ENCODE measurements around the gene APLF. TPM values are rescaled to one million over a fixed set of nuclear protein-coding genes. Genes with fewer than 3 reads are reported as not detected.

The APLF gene
- total and polyA plus RNA-seq, 2 donors (not counting 3 experiments of a cell fraction or from before 2014, with no cell fraction given) = 0.75 to 2.3 TPM

DNA sequence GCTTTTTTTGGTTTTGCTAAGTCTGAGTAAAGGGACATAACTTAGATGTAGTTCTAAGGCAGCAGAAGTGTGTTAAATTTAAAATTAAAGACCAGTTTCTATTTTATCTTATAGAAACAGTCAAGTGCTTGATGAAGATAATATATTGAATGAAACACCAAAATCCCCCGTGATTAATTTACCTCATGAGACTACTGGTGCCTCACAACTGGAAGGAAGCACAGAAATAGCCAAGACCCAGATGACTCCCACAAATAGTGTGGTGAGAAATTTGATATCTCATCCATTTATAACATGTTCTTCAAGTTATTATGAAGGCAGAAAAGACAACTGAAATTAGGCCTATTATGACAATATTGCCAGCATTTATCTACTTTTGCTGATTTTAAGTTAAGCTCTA, 45.6 kb downstream of the APLF start:
- Histone ChIP-seq H3K4me3 (replicated peaks in 1 of 3; ENCODE audit: insufficient read depth in 1 of 3, low read depth in 1 of 3, low read length in 3 of 3) (no peak overlapping the region), H3K9me3 (replicated peaks; ENCODE audit: control insufficient read depth, insufficient read depth, low read length) (no peaks in the 10 kb centered on the region), H3K4me1 (ENCODE audit: control insufficient read depth, extremely low read depth, insufficient read depth, low read length) (no peaks in the 10 kb centered on the region), H3K4me2 (ENCODE audit: insufficient read depth, low read length) (no peak overlapping the region), H3K27me3 (ENCODE audit: control insufficient read depth in 2 of 2, insufficient read depth in 2 of 2, low read length in 2 of 2) (no peaks in the 10 kb centered on the region), H3K27ac (ENCODE audit: insufficient read depth, low read depth, low read length) (no peak overlapping the region), H3K9me1 (replicated peaks; ENCODE audit: control insufficient read depth, extremely low read depth, insufficient read depth, low read length) (no peaks in the 10 kb centered on the region), H3K9ac (replicated peaks; ENCODE audit: extremely low read depth, insufficient read depth, low read length) (no peak overlapping the region), H2AFZ (ENCODE audit: low read depth, low read length) (no peak overlapping the region), H3K36me3 (ENCODE audit: control insufficient read depth in 2 of 2, extremely low read depth in 1 of 2, insufficient read depth in 2 of 2, low read length in 2 of 2) (no peaks in the 10 kb centered on the region), H4K20me1 (replicated peaks; ENCODE audit: control insufficient read depth, extremely low read depth, insufficient read depth, low read length) (no peaks in the 10 kb centered on the region), H3K79me2 (ENCODE audit: control insufficient read depth, insufficient read depth, low read length) (no peaks in the 10 kb centered on the region)
- ChIA-PET CTCF (interaction anchor here (1.0 to 1.2 kb wide), 2 partner anchors 25 to 82 kb away, joined by 3 to 4 read pairs; no protein-coding TSS in a partner anchor), POLR2A (no interaction called here)
- DNase-seq (ENCODE audit: low read depth, low spot score) (no peak), FAIRE-seq (no peak)
- intact Hi-C loops (cut with micrococcal nuclease) = no loop called here
- TF ChIP-seq GATA2 (IDR thresholded peaks at IDR 0.05; ENCODE audit: insufficient read depth, insufficient read length, low read depth, low read length) (no peak), POLR2A (IDR thresholded peaks at IDR 0.05; ENCODE audit: low read depth, low read length) (no peak), POLR2AphosphoS5 (IDR thresholded peaks at IDR 0.05; ENCODE audit: insufficient read depth, low read depth, low read length) (no peak), FOS (IDR thresholded peaks at IDR 0.05; ENCODE audit: borderline replicate concordance, insufficient read depth, low read length) (no peak), MYC (IDR thresholded peaks at IDR 0.05; ENCODE audit: low read depth, low read length) (no peak)
- dilution Hi-C loops (cut with MboI; ENCODE audit: extremely low pct_ligation_motif_present, low sequenced_read_pairs) = no loop called here
- BruUV-seq (replicated peaks) = no TSS peak

DNA sequence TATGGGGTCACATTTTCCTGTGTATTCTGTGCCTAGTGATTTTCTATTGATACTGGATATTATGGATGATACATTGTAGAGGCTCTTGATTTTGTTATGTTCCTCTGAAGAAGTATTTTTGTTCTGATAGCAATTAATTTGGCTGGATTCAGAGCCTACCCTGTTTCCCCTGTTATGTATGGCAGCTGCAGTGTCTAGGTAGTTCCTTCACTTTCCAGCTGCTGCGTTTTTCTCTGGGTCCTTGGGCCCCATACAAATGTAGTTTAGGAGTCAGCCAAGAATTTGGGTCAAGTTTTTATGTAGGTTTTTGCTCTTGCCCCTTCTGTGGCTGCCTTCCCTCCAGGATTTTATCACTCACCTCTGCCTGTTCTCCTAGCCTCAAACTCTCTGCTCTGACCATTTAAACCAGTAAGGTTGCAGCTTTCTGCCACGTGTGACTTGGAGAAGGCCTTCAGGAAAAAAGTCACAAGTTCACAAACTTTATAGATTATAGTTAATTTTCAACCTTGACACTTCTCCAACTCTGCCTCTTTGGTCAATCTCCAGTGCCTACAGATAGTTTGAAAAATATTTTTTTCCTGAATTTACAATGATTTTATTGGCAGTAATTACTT, 47.0 kb downstream of the APLF start:
- CTCF ChIA-PET = no interaction called here
- no peak overlapping the region for H3K27ac ChIP-seq (ENCODE audit: insufficient read depth, low read depth, low read length)
- no peaks in the 10 kb centered on the region for H3K36me3 ChIP-seq (ENCODE audit: control insufficient read depth in 2 of 2, extremely low read depth in 1 of 2, insufficient read depth in 2 of 2, low read length in 2 of 2)
- no peaks in the 10 kb centered on the region for H3K9me1 ChIP-seq (replicated peaks; ENCODE audit: control insufficient read depth, extremely low read depth, insufficient read depth, low read length)
- no peak for DNase-seq (ENCODE audit: low read depth, low spot score)
- dilution Hi-C loops (cut with MboI; ENCODE audit: extremely low pct_ligation_motif_present, low sequenced_read_pairs) = no loop called here
- TF ChIP-seq POLR2A (IDR thresholded peaks at IDR 0.05; ENCODE audit: low read depth, low read length) (no peak), EZH2 (IDR thresholded peaks at IDR 0.05; ENCODE audit: borderline replicate concordance, low read depth, low read length, severe bottlenecking) (no peak), JUN (IDR thresholded peaks at IDR 0.05; ENCODE audit: borderline replicate concordance, insufficient read depth, insufficient read length, low read depth) (no peak), MYC (IDR thresholded peaks at IDR 0.05; ENCODE audit: low read depth, low read length) (no peak), FOS (IDR thresholded peaks at IDR 0.05; ENCODE audit: borderline replicate concordance, insufficient read depth, low read length) (no peak), GATA2 (IDR thresholded peaks at IDR 0.05; ENCODE audit: insufficient read depth, insufficient read length, low read depth, low read length) (no peak), POLR2AphosphoS5 (IDR thresholded peaks at IDR 0.05; ENCODE audit: insufficient read depth, low read depth, low read length) (no peak)
- TF ChIP-seq, protein P1, sequence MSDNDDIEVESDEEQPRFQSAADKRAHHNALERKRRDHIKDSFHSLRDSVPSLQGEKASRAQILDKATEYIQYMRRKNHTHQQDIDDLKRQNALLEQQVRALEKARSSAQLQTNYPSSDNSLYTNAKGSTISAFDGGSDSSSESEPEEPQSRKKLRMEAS (IDR thresholded peaks at IDR 0.05; ENCODE audit: insufficient read depth, insufficient read length) = no peak
- TF ChIP-seq, protein P2, sequence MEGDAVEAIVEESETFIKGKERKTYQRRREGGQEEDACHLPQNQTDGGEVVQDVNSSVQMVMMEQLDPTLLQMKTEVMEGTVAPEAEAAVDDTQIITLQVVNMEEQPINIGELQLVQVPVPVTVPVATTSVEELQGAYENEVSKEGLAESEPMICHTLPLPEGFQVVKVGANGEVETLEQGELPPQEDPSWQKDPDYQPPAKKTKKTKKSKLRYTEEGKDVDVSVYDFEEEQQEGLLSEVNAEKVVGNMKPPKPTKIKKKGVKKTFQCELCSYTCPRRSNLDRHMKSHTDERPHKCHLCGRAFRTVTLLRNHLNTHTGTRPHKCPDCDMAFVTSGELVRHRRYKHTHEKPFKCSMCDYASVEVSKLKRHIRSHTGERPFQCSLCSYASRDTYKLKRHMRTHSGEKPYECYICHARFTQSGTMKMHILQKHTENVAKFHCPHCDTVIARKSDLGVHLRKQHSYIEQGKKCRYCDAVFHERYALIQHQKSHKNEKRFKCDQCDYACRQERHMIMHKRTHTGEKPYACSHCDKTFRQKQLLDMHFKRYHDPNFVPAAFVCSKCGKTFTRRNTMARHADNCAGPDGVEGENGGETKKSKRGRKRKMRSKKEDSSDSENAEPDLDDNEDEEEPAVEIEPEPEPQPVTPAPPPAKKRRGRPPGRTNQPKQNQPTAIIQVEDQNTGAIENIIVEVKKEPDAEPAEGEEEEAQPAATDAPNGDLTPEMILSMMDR (IDR thresholded peaks at IDR 0.05; ENCODE audit: extremely low read depth in 1 of 2, insufficient read depth in 1 of 2, low read depth in 1 of 2, low read length in 2 of 2) = no peak
- H4K20me1 ChIP-seq (replicated peaks; ENCODE audit: control insufficient read depth, extremely low read depth, insufficient read depth, low read length) = no peaks in the 10 kb centered on the region
- intact Hi-C loops (cut with micrococcal nuclease) = no loop called here
- no peaks in the 10 kb centered on the region for H3K79me2 ChIP-seq (ENCODE audit: control insufficient read depth, insufficient read depth, low read length)
- no peaks in the 10 kb centered on the region for H3K27me3 ChIP-seq (ENCODE audit: control insufficient read depth in 2 of 2, insufficient read depth in 2 of 2, low read length in 2 of 2)
- no peaks in the 10 kb centered on the region for H3K4me1 ChIP-seq (ENCODE audit: control insufficient read depth, extremely low read depth, insufficient read depth, low read length)
- no peak overlapping the region for H3K4me2 ChIP-seq (ENCODE audit: insufficient read depth, low read length)
- no peak overlapping the region for H3K9ac ChIP-seq (replicated peaks; ENCODE audit: extremely low read depth, insufficient read depth, low read length)
- no peak for FAIRE-seq
- BruUV-seq (replicated peaks) = no TSS peak
- POLR2A ChIA-PET = no interaction called here
- H3K9me3 ChIP-seq (replicated peaks; ENCODE audit: control insufficient read depth, insufficient read depth, low read length) = no peaks in the 10 kb centered on the region
- H3K4me3 ChIP-seq (replicated peaks in 1 of 3; ENCODE audit: insufficient read depth in 1 of 3, low read depth in 1 of 3, low read length in 3 of 3) = no peak overlapping the region
- H2AFZ ChIP-seq (ENCODE audit: low read depth, low read length) = no peak overlapping the region
